HG02943 (cell line): ENCODE measurements around the gene RPL39L.

Experiments
- ATAC-seq: cut with Tn5 transposase; IDR thresholded peaks from one replicate; pipeline ENCODE4 v1.9.1; 2021; ENCODE audit warnings: mild to moderate bottlenecking, low read depth, moderate library complexity; ENCODE audit not compliant: unreplicated experiment

Gene RPL39L

DNA sequence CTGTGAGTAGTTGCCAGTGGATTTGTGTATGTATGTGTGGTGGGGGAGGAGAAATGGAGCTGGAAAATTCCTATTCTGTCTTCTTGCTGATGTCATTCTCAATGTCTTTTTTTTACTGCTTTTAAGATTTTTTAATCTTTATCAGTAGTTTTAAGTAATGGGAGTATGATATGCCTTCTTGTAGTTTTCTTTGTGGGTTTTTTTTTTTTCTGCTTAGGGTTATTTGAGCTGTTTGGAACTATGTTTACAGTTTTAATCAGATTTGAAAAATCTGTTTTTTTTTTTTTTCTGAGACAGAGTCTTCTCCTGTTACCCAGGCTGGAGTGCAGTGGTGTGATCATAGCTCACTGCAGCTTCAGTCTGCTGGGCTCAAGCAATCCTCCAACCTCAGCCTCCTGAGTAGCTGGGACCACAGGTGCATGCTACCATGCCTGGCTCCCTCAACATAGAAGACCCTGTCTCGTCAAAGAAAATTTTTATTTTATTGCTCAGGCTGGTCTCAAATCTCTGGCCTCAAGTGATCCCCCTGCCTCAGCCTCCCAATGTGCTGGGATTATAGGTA, 37.1 kb downstream of the RPL39L start:
- no peak for ATAC-seq

DNA sequence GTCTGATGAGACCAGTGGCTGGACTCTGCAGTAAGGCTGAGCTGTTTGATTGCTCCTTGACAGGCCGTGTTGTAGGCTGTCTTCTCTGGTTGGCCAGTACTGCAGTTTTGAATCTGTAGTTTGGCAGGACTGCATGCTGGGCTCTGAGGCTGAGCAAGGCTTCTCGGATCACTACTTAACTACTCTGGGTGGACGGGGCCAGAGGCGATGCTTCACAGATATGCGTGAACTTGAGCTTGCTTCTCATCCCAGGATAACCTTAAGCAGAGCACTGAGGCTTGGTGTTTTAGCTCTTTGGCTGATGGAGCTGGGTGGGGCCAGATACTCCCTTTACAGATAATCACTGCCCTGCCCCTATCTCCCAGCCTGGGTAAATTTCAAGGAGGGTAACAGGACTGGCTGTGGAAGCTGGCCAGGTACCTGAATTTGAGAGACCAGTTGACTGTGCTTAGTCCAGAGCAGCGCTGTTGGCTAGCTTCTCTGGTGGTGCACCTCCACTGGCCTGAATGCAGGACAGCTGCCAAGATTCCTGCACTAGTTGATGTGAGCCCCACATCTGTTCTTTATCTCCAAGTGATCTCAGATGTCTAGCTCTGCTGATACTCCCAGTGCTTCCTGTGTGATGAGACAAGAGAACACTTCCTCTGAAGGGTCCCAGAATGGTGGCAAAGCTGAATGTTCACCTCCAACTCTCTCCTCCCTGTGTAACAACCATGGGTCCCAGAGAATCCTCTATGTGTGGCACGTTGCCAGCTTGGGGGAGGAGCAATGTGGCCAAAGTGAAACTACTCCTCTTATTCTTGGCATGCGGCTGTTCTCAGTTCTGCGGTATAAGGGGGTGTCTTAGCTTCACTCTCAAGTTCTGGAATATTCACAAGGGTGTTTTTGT, 37.9 kb downstream of the RPL39L start:
- ATAC-seq, result no peak

DNA sequence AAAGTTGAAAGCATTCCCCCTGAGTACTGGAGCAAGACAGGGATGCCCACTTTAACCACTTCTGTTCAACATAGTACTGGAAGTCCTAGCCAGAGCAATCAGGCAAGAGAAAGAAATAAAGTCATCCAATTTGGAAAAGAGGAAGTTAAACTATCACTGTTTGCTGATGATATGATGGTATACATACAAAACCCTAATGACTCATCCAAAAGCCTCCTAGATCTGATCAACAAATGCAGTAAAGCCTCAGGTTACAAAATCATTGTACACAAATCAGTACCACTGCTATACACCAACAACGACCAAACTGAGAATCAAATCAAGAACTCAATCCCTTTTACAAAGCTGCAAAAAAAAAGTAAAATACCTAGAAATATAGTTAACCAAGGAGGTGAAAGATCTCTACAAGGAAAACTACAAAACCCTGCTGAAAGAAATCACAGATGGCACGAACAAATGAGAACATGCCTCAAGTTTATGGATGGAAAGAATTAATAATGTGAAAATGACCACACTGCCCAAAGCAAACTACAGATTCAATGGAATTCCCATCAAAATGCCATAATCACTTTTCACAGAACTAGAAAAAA, 40.3 kb downstream of the RPL39L start:
- no peak for ATAC-seq

DNA sequence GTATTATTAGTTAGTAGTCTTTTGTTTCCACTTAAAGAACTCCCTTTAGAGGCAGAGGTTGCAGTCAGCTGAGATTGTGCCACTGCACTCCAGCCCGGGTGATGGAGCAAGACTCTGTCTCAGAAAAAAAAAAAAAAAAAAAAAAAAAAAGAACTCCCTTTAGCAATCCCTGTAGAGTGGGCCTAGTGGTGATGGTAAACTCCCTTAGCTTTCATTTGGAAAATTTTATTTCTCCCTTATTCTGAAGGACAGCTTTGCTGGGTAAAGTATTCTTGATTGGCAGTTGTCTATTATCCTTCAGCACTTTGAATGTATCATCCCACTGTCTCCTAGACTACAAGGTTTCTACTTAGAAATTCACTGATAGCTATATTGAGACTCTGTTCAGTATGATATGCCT, 46.0 kb downstream of the RPL39L start:
- no peak for ATAC-seq

DNA sequence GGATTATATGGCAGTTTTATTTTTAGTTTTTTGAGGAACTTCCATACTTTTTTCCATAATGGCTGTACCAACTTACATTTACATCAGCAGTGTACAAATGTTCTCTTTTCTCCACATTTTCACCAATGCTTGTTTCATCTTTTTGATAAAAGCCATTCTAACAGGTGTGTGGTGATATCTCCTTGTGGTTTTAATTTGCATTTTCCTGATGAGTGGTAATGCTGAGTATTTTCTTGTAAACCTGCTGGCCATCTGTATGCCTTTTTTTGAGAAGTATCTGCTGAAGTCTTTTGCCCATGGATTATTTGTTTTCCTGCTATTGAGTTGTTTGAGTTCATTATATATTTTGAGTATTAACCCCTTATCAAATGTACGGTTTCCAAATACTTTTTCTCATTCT, 50.6 kb downstream of the RPL39L start:
- ATAC-seq, result no peak

DNA sequence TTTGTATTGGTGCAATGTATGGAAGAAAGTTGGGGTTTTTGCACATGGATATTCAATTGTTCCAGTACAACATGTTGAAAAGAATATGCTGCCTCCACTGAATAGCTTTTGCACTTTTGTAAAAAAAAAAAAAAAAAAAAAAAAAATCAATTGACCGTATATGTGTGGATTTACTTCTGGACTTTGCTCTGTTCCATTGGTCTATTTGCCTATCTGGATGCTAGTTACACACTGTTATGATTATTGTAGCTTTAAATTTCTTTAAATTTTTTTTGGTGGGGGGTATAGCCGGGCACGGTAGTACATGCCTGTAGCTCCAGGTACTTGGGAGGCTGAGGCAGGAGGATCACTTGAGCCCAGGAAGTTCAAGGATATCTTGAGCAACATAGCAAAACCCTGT, 52.5 kb downstream of the RPL39L start:
- no peak for ATAC-seq

DNA sequence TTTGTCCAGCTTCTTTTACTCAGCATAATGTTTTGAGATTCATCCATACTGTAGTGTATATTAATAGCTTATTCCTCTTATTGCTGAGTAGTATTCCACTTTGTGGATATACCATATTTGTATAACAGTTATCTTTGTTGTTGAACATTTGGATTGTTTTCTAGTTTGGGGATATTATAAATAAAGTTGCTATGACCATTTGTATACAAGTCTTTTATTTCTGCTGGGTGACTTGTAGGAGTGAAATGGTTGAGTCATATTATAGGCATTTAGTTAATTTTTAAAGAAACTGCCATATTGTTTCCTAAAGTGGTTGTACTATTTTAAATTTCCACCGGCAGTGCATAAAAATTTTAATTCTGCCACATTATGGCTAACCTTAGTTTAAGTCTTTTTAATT, 53.4 kb downstream of the RPL39L start:
- ATAC-seq, result no peak

DNA sequence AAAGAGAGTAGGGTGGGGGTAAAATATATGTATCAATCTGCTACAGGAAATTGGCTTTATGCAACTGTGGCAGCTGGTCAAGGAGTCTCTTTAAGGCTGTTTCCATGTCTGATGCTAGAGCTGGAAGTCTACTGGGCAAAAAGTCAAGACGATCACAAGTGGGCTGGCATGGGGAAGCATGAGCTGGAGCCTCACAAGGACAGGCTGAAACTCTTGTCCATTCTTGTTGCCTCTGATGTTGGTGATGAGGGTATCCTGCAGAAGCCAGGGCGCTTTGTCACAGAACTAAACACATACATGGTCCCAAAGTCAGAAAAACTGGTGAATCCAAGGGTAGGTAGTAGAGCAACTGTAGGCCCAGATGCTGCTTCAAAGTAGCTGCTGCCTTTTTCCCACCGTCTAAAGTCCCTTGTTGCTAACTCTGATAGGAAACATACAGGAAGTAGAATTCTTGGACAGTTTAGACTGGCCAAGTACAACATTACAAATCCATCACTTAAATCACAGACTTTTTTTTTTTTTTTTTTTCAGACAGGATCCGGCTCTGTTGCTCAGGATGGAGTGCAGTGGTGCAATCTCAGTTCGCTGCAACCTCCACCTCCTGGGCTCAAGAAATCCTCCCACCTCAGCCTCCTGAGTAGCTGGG, 54.2 kb downstream of the RPL39L start:
- no peak for ATAC-seq

DNA sequence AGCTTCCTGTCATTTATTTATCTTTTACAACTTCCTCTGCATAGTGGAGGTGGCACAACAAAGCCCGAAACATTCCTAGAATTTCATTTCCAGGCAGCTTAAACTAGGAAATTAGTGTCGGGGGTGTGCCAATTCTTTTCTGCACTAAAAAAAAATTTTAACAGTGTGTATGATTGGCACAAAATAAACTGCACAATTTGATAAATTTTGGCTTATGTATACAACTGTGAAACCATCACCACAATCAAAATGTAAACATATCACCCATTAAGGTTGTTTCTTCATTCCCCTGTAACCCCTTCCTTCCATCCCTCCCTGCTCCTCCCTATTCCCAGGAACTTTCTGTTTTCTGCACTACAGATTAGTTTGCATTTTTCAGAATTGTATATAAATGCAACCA, 54.7 kb downstream of the RPL39L start:
- no peak for ATAC-seq

DNA sequence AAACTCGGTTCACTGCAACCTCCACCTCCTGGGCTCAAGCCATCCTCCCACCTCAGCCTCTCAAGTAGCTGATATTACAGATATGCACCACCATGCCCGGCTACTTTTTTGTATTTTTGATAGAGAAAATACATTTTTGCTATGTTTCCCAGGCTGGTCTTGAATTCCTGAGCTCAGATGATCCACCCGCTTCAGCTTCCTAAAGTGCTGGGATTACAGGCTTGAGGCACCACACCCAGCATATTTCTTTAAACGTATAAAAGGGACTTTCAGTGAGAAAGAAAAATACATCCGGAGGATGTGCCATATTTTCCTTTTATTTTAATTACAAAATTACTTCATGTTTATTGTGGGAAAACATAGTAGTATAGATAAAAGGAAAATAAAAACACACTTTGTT, 55.2 kb downstream of the RPL39L start:
- ATAC-seq, result no peak

DNA sequence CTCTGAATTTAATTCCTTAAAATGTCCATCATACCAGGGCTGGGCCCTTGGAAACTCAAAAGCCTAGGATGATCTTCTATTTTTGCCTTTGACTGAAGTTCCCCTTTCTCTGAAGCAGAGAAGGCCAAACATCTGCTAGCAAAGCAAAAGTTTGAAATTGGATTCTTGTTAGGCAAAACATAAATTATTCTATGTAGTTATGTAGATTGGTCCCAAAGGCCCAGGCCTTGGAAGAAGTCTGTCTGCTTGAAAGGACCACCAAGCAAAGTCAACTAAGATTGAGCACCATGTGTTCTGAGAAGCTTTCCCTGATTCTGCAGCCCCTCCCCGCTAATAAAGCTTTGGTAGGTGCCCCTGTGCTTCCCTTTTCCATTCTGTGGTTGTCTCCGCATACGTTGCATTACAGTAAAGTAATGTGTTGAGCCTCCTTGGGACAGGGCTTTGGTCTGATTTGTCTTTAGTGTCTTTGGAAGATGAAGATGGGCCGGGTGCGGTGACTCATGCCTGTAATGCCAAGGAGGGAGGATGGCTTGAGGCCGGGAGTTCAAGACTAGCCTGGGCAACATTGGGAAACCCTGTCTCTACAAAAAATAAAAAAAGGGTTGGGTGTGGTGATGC, 56.4 kb downstream of the RPL39L start:
- no peak for ATAC-seq

DNA sequence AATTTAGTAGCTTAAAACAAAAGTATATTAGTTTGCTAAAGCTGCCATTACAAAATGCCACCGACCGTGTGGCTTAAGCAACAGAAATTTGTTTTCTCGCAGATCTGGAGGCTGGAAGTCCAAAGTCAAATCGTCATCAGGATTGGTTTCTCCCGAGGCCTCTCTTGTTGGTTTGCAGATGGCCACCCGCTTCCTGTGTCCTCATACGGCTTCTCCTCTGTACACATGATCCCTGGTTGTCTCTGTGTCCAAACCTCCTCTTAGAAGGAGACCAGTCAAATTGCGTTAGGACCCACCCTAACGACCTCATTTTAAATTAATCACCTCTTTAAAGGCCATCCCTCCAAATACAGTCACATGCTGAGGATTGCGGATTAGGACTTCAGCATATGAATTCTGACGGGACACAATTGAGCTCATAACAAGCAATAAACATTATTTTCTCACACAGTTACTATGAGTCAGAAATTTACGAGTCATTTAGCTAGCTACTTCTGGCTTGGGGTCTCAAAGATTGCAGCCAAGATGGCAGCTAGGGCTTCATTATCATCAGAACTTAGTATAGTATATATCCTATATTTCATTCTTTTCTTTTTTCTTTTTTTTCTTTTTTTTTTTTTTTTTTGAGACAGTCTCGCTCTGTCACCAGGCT, 58.4 kb downstream of the RPL39L start:
- ATAC-seq, result no peak

DNA sequence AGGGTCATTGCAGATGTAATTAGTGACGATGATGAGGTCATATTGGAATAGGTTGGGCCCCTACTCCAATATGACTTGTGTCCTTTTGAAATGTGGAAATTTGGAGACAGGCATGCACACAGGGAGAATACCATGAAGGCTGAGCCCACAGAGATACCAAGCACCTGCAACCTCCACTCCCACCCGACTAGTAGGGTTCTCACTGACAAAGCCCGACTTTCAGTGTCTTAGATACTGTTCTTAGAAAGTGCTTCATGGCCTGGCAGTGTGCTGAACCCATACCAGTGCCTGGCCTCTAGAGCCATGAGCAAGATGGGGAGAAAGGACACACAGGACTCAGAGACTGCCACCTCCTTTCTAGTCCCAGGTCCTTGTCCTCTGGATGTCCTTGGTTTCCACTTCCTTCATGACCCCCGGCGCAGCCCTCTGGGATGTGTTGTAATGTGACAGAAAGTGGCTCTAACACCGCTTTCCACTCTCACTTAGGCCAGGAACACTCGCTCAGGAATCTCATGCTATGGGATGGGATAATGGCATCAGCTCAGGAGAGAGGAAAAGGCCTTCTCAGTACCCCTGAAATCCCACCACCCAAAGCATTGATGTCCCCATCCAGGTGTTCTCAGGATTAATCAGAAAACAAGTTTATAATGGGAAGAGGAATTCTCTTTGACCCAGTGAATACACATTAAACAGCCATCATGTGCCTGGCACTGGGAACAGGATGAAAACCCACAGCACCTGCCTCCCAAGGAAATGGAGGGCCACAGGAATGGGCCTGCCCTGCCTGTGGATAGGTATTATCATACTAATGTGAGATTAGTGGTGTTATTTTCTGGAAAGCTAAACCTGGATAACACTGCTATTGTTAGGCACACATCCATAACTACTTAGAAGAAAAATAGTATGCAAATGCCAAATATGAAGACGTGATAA, 59.9 kb downstream of the RPL39L start:
- no peak for ATAC-seq

DNA sequence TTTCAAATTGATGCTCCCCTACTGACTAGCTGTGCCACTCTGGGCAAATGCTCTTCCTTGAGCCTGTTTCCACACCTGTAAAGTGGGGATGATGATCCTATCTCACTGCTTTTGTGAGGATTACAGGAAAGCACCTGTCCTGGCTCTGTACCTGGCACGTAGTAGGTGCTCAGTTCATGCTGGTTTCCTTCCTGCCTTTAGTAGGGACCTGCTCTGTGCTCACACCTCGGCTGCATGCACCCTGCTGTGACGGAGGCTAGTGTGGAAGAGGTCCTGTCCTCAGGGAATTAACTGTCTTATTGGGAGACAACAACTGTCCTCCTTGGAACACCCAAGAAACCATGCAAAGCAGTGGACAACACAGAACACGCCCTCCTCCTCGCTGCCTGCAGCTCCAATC, 61.8 kb downstream of the RPL39L start:
- no peak for ATAC-seq

DNA sequence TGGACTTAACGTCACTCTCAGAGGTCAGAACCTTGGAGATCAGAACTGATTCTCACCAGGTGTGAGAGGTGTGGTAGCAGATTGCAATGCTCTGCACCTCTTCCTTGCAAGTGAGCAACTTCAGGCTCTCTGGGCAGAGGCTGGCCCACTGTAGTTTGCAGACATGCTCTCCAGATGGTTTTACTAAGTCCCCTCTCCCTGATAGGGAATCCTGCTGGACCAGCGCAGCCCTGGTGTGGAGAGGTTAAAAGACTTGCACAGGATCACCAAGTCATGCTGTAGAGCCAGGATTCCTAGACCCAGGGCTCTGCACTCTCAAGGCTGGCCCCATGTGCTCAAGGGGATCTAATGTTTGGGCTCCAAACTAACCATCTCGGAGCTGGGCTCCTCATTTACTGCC, 62.2 kb downstream of the RPL39L start:
- ATAC-seq, result no peak

DNA sequence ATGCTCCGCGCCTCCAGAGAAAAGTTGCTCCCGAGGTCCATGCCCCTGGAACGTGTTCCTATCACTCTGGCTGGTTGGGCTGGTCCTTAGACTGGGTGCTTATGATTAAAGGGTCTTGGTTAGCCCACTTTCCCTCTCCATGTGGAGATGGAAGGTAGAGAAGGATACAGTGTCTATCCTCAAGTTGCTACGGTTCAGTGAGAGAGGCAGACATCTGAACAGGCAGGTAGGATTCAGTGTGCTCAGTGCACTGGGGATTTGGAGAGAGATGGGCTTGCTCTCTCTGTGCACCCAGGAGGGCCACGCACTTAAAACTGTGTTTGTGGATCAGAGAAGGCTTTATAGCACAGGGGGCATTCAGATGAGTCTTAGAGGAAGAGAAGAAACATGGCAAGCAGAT, 63.0 kb downstream of the RPL39L start:
- ATAC-seq, result no peak

DNA sequence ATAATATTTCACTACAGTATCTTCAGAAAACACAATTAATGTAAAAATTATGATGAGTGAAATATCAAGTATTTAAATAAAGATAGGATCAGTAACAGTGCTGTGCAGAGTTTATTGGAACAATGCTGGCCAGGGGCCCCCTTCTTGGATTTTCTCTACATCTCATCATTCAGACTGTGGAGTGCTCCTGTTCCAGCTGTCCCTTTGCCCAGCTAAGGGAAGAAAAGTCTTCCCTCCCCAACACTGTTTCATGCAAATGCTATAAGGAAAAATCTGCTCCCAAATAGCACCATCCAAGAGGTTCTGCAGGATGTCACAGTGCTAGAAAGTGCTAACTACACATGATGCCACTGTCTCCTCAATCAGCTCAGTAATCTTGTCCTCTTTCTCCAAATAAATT, 64.5 kb downstream of the RPL39L start:
- no peak for ATAC-seq

DNA sequence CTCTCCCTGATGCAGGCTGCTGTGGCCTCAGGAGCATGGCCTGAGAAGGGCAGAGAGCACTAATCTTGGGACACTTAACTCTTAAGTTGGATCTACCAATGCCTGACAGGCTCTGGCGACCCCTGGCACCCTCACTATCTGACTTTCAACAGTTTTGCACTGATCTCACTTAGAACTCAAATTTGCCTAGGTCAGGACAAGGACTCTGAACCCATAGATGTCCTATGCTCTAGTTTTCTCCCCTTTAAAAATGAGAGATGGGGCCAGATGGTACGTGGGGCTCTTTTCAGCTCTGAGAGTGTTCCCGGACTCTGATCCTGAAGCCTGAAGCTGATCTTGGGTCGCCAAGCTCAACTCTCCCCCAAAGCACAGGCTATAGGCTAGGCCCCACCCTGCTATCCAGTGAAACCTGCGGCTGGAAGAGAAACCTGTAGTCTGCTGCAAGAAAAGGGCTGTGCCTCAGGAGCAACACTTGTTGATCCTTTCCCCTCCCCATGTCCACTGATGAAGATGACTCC, 65.7 kb downstream of the RPL39L start:
- no peak for ATAC-seq

DNA sequence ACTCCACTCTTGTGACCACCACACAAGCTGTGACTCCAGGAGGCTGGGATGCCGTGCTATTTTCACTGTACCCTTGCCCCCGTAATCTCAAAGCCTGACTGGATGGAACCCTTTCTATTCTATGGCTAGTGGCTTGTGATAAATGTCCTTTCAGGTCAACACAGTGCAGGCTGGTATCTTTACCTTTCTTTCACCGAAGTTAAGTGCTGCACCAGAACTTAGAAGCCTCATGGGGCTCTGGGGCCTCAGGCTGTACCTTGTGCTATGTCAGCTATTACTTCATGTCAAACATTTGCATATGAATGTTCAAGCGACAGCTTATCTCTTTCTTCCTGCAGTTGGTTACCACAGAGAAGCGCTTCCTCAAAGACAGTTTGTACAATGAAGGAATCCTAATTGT, 66.8 kb downstream of the RPL39L start:
- ATAC-seq, result no peak
